B cell (primary cell): ENCODE results near the gene ZDHHC14. TPM values are rescaled to one million over a fixed set of nuclear protein-coding genes. Genes with fewer than 3 reads are reported as not detected.

Source experiments
- ATAC-seq: fragments of 200-7000 bp; cut with Tn5 transposase; one replicate; pipeline ENCODE4 v1.10.0; 2021; ENCODE audit warnings: low read depth, mild to moderate bottlenecking, moderate number of reproducible peaks, moderate library complexity
- CTCF ChIA-PET: fragments of 350-600 bp; sonication (Branson Sonifier 250); formaldehyde crosslinking; loops from one replicate; lab custom pipeline; 2021; ENCODE audit warnings: antibody characterized with exemption, inconsistent platforms; lab: Charles Lee
- POLR2A ChIA-PET: fragments of 350-600 bp; sonication (Branson Sonifier 250); formaldehyde crosslinking; loops from one replicate; lab custom pipeline; 2021; ENCODE audit warnings: antibody characterized with exemption; lab: Charles Lee
- DNase-seq: peaks from one replicate; pipeline ENCODE4 v3.0.0; 2013
- H2AFZ ChIP-seq: 2 replicates; pipeline ENCODE4 v1.6.1; 2012; ENCODE audit warnings: mild to moderate bottlenecking, low read depth, low read length; ENCODE audit not compliant: insufficient read depth, poor library complexity, severe bottlenecking
- H3K27ac ChIP-seq, 2 donors: 1 replicate in 1 of 2; 2 replicates in 1 of 2; pipeline ENCODE4 v1.5.1; 2012 to 2013; ENCODE audit warnings: low read length in 2 of 2, mild to moderate bottlenecking in 2 of 2, moderate library complexity in 1 of 2
- H3K27me3 ChIP-seq, 4 experiments: fragments of 200-600 bp in 1 of 4; sonication (generic) in 1 of 4; replicated peaks in 1 of 4; 1 replicate in 2 of 4; 2 replicates in 2 of 4; pipeline versions ENCODE4 v1.6.1 to v1.7.0; 2013 to 2016; ENCODE audit warnings: low read length in 3 of 4, mild to moderate bottlenecking in 2 of 4, mixed read lengths in 1 of 4, moderate library complexity in 1 of 4; ENCODE audit not compliant: insufficient read depth in 4 of 4, control insufficient read depth in 3 of 4; ENCODE audit errors: control extremely low read depth in 1 of 4
- H3K36me3 ChIP-seq, 2 experiments: replicated peaks in 1 of 2; 1 replicate in 1 of 2; 2 replicates in 1 of 2; pipeline versions ENCODE4 v1.6.1 to v1.7.1; 2013; ENCODE audit warnings: low read length in 1 of 2; ENCODE audit not compliant: insufficient read depth in 2 of 2, control insufficient read depth in 1 of 2; ENCODE audit errors: control extremely low read depth in 1 of 2, extremely low read depth in 1 of 2
- H3K4me1 ChIP-seq, 2 donors: fragments of 200-600 bp in 1 of 2; sonication (generic) in 1 of 2; 1 replicate in 1 of 2; 2 replicates in 1 of 2; pipeline versions ENCODE4 v1.5.1 to v1.6.1; 2013 to 2017; ENCODE audit warnings: low read length in 2 of 2; ENCODE audit not compliant: control insufficient read depth in 2 of 2, insufficient read depth in 2 of 2
- H3K4me2 ChIP-seq: replicated peaks from 2 replicates; pipeline ENCODE3; 2012; ENCODE audit warnings: mild to moderate bottlenecking, low read depth, low read length; ENCODE audit not compliant: poor library complexity, severe bottlenecking
- H3K4me3 ChIP-seq, 5 experiments: fragments of 200-600 bp in 1 of 5; sonication (generic) in 1 of 5; 1 replicate in 3 of 5; 2 replicates in 2 of 5; pipeline versions ENCODE4 v1.5.1 to v1.7.0; 2011 to 2016; ENCODE audit warnings: low read length in 4 of 5, mild to moderate bottlenecking in 4 of 5, low read depth in 2 of 5, control low read depth in 1 of 5, moderate library complexity in 1 of 5; ENCODE audit not compliant: insufficient read depth in 1 of 5; ENCODE audit errors: control extremely low read depth in 1 of 5, extremely low read depth in 1 of 5
- H3K79me2 ChIP-seq: fragments of 200-600 bp; sonication (generic); one replicate; pipeline ENCODE4 v1.6.0; 2016; ENCODE audit warnings: low read length; ENCODE audit not compliant: control insufficient read depth, insufficient read depth
- H3K9ac ChIP-seq: fragments of 200-600 bp; sonication (generic); 2 replicates; pipeline ENCODE4 v1.6.1; 2017; ENCODE audit warnings: mild to moderate bottlenecking, low read length, moderate library complexity
- H3K9me3 ChIP-seq, 3 donors: one replicate each; pipeline versions ENCODE4 v1.6.1 to v1.7.1; 2013; ENCODE audit warnings: low read length in 2 of 3; ENCODE audit not compliant: control insufficient read depth in 2 of 3, insufficient read depth in 1 of 3; ENCODE audit errors: control extremely low read depth in 1 of 3
- H4K20me1 ChIP-seq: 2 replicates; pipeline ENCODE4 v1.6.0; 2012; ENCODE audit warnings: mild to moderate bottlenecking, low read length; ENCODE audit not compliant: insufficient read depth, control insufficient read depth, poor library complexity, severe bottlenecking
- H3K27ac Mint-ChIP-seq: one replicate; pipeline ENCODE4 v1.8.0; 2021; ENCODE audit warnings: mixed read lengths
- H3K27me3 Mint-ChIP-seq: one replicate; pipeline ENCODE4 v1.8.0; 2021; ENCODE audit warnings: mixed read lengths
- H3K4me1 Mint-ChIP-seq: one replicate; pipeline ENCODE4 v1.8.0; 2021; ENCODE audit warnings: mixed read lengths
- H3K4me3 Mint-ChIP-seq: one replicate; pipeline ENCODE4 v1.8.0; 2021; ENCODE audit warnings: mixed read lengths
- H3K9me3 Mint-ChIP-seq: one replicate; pipeline ENCODE4 v1.8.0; 2022; ENCODE audit warnings: mixed read lengths; ENCODE audit not compliant: insufficient read depth
- CTCF ChIP-seq: fragments of 200-600 bp; IDR thresholded peaks from one replicate; pipeline ENCODE4 v1.8.0; 2022; ENCODE audit warnings: antibody characterized with exemption, mild to moderate bottlenecking
- EZH2 ChIP-seq: IDR thresholded peaks from 2 replicates; pipeline ENCODE4 v1.6.1; 2012; ENCODE audit warnings: borderline replicate concordance, low read depth, mild to moderate bottlenecking, moderate library complexity, low read length; ENCODE audit not compliant: insufficient read depth, poor library complexity, severe bottlenecking
- WGBS: methylation state at CpG from one replicate; pipeline ENCODE4 v1.1.5; 2013; ENCODE audit warnings: missing lambda C conversion rate; ENCODE audit not compliant: insufficient coverage; 5-methylcytosine and 5-hydroxymethylcytosine counted together
- intact Hi-C: fragments of 100-400 bp; cut with micrococcal nuclease; formaldehyde crosslinking; loops from one replicate; pipeline ENCODE4 v1.10.0; 2022
- polyA plus RNA-seq: library from polyadenylated mRNA; depleted of rRNA; stranded (reverse); fragments of >200 nt; gene quantifications from 2 replicates; pipeline ENCODE4 v1.2.3, GENCODE V29; 2012
- total RNA-seq, 2 donors: library from RNA; stranded (reverse); fragments of 120-200 nt in 1 of 2; gene quantifications; 1 replicate in 1 of 2; 2 replicates in 1 of 2; pipeline versions ENCODE4 v1.2.3 to v1.2.4, GENCODE V29; 2013 to 2022

The ZDHHC14 gene
- total and polyA plus RNA-seq, 2 donors (not counting 1 experiment from before 2014, with no cell fraction given): 8.8 to 50.4 TPM

- H3K4me1 ChIP-seq: peaks cover 98 to 100% of the 10 kb centered on the region in 2 donors
- no peaks in the 10 kb centered on the region for H4K20me1 ChIP-seq
- peak overlapping the region; percentile 77 for H3K4me2 ChIP-seq
- TF ChIP-seq EZH2: no peak
- TF ChIP-seq CTCF: no peak
- H3K9me3 ChIP-seq: no peaks in the 10 kb centered on the region
- H3K27ac ChIP-seq: peak overlapping the region; percentile 86 to 94
- no peaks in the 10 kb centered on the region for H3K27me3 ChIP-seq
- Mint-ChIP-seq H3K9me3 (no peaks in the 10 kb centered on the region), H3K27ac (peak overlapping the region; percentile 90), H3K27me3 (no peaks in the 10 kb centered on the region), H3K4me3 (peak overlapping the region; percentile 74), H3K4me1 (peaks cover 88% of the 10 kb centered on the region)
- 3% methylated on average over 6 of the region's 8 CpGs for WGBS
- peak overlapping the region; percentile 53 for H3K9ac ChIP-seq
- CTCF ChIA-PET: interaction anchor here (0.9 to 3.7 kb wide), 13 partner anchors 9 to 247 kb away, joined by 3 to 12 read pairs (median 6); no protein-coding TSS in a partner anchor
- H2AFZ ChIP-seq: no peak overlapping the region
- POLR2A ChIA-PET: interaction anchor here (0.6 to 3.6 kb wide), 11 partner anchors 10 to 574 kb away, joined by 3 to 31 read pairs (median 5); no protein-coding TSS in a partner anchor
- peak; percentile 62 for DNase-seq
- peak; percentile 28 for ATAC-seq
- no peaks in the 10 kb centered on the region for H3K79me2 ChIP-seq
- peak overlapping the region in 3 of 5 experiments; percentile 5 to 37 (median 17) for H3K4me3 ChIP-seq
- intact Hi-C loops: loop anchor here (1.0 to 5.0 kb wide), 7 partner anchors 9 to 203 kb away; partner anchors contain the start of gene ZDHHC14
- no peaks in the 10 kb centered on the region for H3K36me3 ChIP-seq
Measured at GRCh38 chr6:157561414-157561790, 180.4 kb downstream of the ZDHHC14 start.
